Measurements from ENCODE around the gene CREBBP. TPM values are rescaled to one million over a fixed set of nuclear protein-coding genes. Genes with fewer than 3 reads are reported as not detected.

CREBBP gene
- total RNA-seq, 1 donor: 28.2 TPM

- no peaks in the 10 kb centered on the region for H3K9me3 ChIP-seq (ENCODE audit: low read depth, low read length)
- no peaks in the 10 kb centered on the region for H3K27me3 ChIP-seq (ENCODE audit: insufficient read depth, low read length)
- peaks cover 21% of the 10 kb centered on the region for H4K20me1 ChIP-seq (ENCODE audit: insufficient read depth, low read length)
- no peak overlapping the region for H3K27ac ChIP-seq (ENCODE audit: low read depth, low read length)
- no peak overlapping the region for H3K4me2 ChIP-seq (ENCODE audit: insufficient read depth, low read length)
- no peak for TF ChIP-seq CTCF (IDR thresholded peaks at IDR 0.05; ENCODE audit: extremely low read depth, low read depth, low read length)
- no peak overlapping the region for H3K4me3 ChIP-seq (ENCODE audit: insufficient read depth, low read length)
- peaks cover 75% of the 10 kb centered on the region for H3K36me3 ChIP-seq (ENCODE audit: insufficient read depth, low read length)
- H2AFZ ChIP-seq (ENCODE audit: low read length): no peak overlapping the region
- peak; percentile 49 for DNase-seq (ENCODE audit: insufficient read length, low spot score, missing footprints)
- H3K79me2 ChIP-seq (ENCODE audit: insufficient read depth, low read length): peaks cover 8% of the 10 kb centered on the region
- no peaks in the 10 kb centered on the region for H3K4me1 ChIP-seq (ENCODE audit: insufficient read depth, low read length)
Measured at GRCh38 chr16:3735541-3735940, 145.0 kb downstream of the CREBBP start.

GRCh38 chr16:3734758-3735221 is 145.7 kb downstream of the CREBBP start:
- H3K36me3 ChIP-seq (ENCODE audit: insufficient read depth, low read length): peaks cover 68% of the 10 kb centered on the region
- H3K9me3 ChIP-seq (ENCODE audit: low read depth, low read length): no peaks in the 10 kb centered on the region
- TF ChIP-seq CTCF (IDR thresholded peaks at IDR 0.05; ENCODE audit: extremely low read depth, low read depth, low read length): no peak
- no peaks in the 10 kb centered on the region for H3K4me1 ChIP-seq (ENCODE audit: insufficient read depth, low read length)
- H3K27ac ChIP-seq (ENCODE audit: low read depth, low read length): no peak overlapping the region
- H3K4me2 ChIP-seq (ENCODE audit: insufficient read depth, low read length): no peak overlapping the region
- H3K27me3 ChIP-seq (ENCODE audit: insufficient read depth, low read length): no peaks in the 10 kb centered on the region
- no peak overlapping the region for H3K4me3 ChIP-seq (ENCODE audit: insufficient read depth, low read length)
- no peak overlapping the region for H2AFZ ChIP-seq (ENCODE audit: low read length)
- peaks cover 28% of the 10 kb centered on the region for H4K20me1 ChIP-seq (ENCODE audit: insufficient read depth, low read length)
- DNase-seq (ENCODE audit: insufficient read length, low spot score, missing footprints): peak; percentile 30
- H3K79me2 ChIP-seq (ENCODE audit: insufficient read depth, low read length): peaks cover 8% of the 10 kb centered on the region

GRCh38 chr16:3734084-3734757 is 146.3 kb downstream of the CREBBP start:
- Histone ChIP-seq H3K27ac (ENCODE audit: low read depth, low read length) (no peak overlapping the region), H3K4me1 (ENCODE audit: insufficient read depth, low read length) (no peaks in the 10 kb centered on the region), H2AFZ (ENCODE audit: low read length) (no peak overlapping the region), H3K4me3 (ENCODE audit: insufficient read depth, low read length) (no peak overlapping the region), H3K27me3 (ENCODE audit: insufficient read depth, low read length) (no peaks in the 10 kb centered on the region), H3K79me2 (ENCODE audit: insufficient read depth, low read length) (peaks cover 6% of the 10 kb centered on the region), H3K9me3 (ENCODE audit: low read depth, low read length) (no peaks in the 10 kb centered on the region), H3K4me2 (ENCODE audit: insufficient read depth, low read length) (no peak overlapping the region), H4K20me1 (ENCODE audit: insufficient read depth, low read length) (peaks cover 29% of the 10 kb centered on the region), H3K36me3 (ENCODE audit: insufficient read depth, low read length) (peaks cover 66% of the 10 kb centered on the region)
- no peak for TF ChIP-seq CTCF (IDR thresholded peaks at IDR 0.05; ENCODE audit: extremely low read depth, low read depth, low read length)
- peak; percentile 46 for DNase-seq (ENCODE audit: insufficient read length, low spot score, missing footprints)

- peaks cover 36% of the 10 kb centered on the region for H4K20me1 ChIP-seq (ENCODE audit: insufficient read depth, low read length)
- peaks cover 60% of the 10 kb centered on the region for H3K36me3 ChIP-seq (ENCODE audit: insufficient read depth, low read length)
- H3K27ac ChIP-seq (ENCODE audit: low read depth, low read length): no peak overlapping the region
- no peak overlapping the region for H2AFZ ChIP-seq (ENCODE audit: low read length)
- H3K9me3 ChIP-seq (ENCODE audit: low read depth, low read length): no peaks in the 10 kb centered on the region
- no peak for TF ChIP-seq CTCF (IDR thresholded peaks at IDR 0.05; ENCODE audit: extremely low read depth, low read depth, low read length)
- H3K4me1 ChIP-seq (ENCODE audit: insufficient read depth, low read length): no peaks in the 10 kb centered on the region
- H3K4me2 ChIP-seq (ENCODE audit: insufficient read depth, low read length): no peak overlapping the region
- H3K79me2 ChIP-seq (ENCODE audit: insufficient read depth, low read length): peaks cover 6% of the 10 kb centered on the region
- H3K27me3 ChIP-seq (ENCODE audit: insufficient read depth, low read length): no peaks in the 10 kb centered on the region
- DNase-seq (ENCODE audit: insufficient read length, low spot score, missing footprints): peak; percentile 44
- H3K4me3 ChIP-seq (ENCODE audit: insufficient read depth, low read length): no peak overlapping the region
Measured at GRCh38 chr16:3732171-3732570, 148.3 kb downstream of the CREBBP start.

Data from osteoblast (primary cell).